Neural cell (in vitro differentiated cells): ENCODE data around the gene ACTN1. TPM values are rescaled to one million over a fixed set of nuclear protein-coding genes. Genes with fewer than 3 reads are reported as not detected.

ENCODE experiments used
- H2AFZ ChIP-seq: fragments of 200-600, 300-800 bp; sonication (generic), shearing (Covaris generic); 2 replicates; pipeline ENCODE4 v1.6.0; 2014; ENCODE audit warnings: low read depth, mild to moderate bottlenecking, antibody characterized with exemption, low read length, moderate library complexity
- H3F3A ChIP-seq: fragments of 200-600 bp; shearing (Covaris generic); 2 replicates; pipeline ENCODE4 v1.6.1; 2016; ENCODE audit warnings: mild to moderate bottlenecking, moderate library complexity, mixed read lengths, antibody characterized with exemption, low read length; ENCODE audit not compliant: insufficient read depth, poor library complexity, severe bottlenecking
- H3K27ac ChIP-seq: fragments of 200-600, 300-800 bp; sonication (generic), shearing (Covaris generic); 2 replicates; pipeline ENCODE4 v1.5.1; 2014; ENCODE audit warnings: mild to moderate bottlenecking, low read length, moderate library complexity
- H3K27me3 ChIP-seq: fragments of 300-800, 200-600 bp; sonication (generic), shearing (Covaris generic); 2 replicates; pipeline ENCODE4 v1.6.0; 2014; ENCODE audit warnings: mild to moderate bottlenecking, low read depth, low read length, moderate library complexity; ENCODE audit not compliant: insufficient read depth
- H3K36me3 ChIP-seq: fragments of 300-800, 200-600 bp; sonication (generic), shearing (Covaris generic); 2 replicates; pipeline ENCODE4 v1.5.1; 2014; ENCODE audit warnings: mild to moderate bottlenecking, antibody characterized with exemption, low read length, moderate library complexity; ENCODE audit not compliant: insufficient read depth
- H3K4me2 ChIP-seq: fragments of 300-800, 200-600 bp; sonication (generic), shearing (Covaris generic); 2 replicates; pipeline ENCODE4 v1.6.0; 2014; ENCODE audit warnings: mild to moderate bottlenecking, low read length
- H3K4me3 ChIP-seq: fragments of 300-800, 200-600 bp; sonication (generic), shearing (Covaris generic); 2 replicates; pipeline ENCODE4 v1.5.1; 2014; ENCODE audit warnings: mild to moderate bottlenecking, low read length, moderate library complexity
- H3K79me2 ChIP-seq: fragments of 200-600 bp; shearing (Covaris generic); replicated peaks from 2 replicates; pipeline ENCODE4 v1.6.0; 2014; ENCODE audit warnings: mild to moderate bottlenecking, low read length, moderate library complexity; ENCODE audit not compliant: insufficient read depth
- H3K9ac ChIP-seq: fragments of 300-800, 200-600 bp; sonication (generic), shearing (Covaris generic); 2 replicates; pipeline ENCODE4 v1.6.1; 2016; ENCODE audit warnings: mild to moderate bottlenecking, low read length, mixed read lengths
- H3K9me2 ChIP-seq: fragments of 200-600 bp; shearing (Covaris generic); 2 replicates; pipeline ENCODE4 v1.6.1; 2016; ENCODE audit warnings: mild to moderate bottlenecking, low read length, mixed read lengths; ENCODE audit not compliant: insufficient read depth
- H3K9me3 ChIP-seq: fragments of 200-600, 300-800 bp; sonication (generic), shearing (Covaris generic); 2 replicates; pipeline ENCODE4 v1.6.1; 2016; ENCODE audit warnings: mild to moderate bottlenecking, mixed run types, low read length, moderate library complexity, mixed read lengths
- H4K20me1 ChIP-seq: fragments of 200-600 bp; shearing (Covaris generic); 2 replicates; pipeline ENCODE4 v1.6.1; 2016; ENCODE audit warnings: mild to moderate bottlenecking, mixed run types; ENCODE audit not compliant: insufficient read depth
- EP300 ChIP-seq: fragments of 450-650 bp; conservative IDR thresholded peaks from 2 replicates; pipeline ENCODE4 v1.6.1; 2014; ENCODE audit warnings: antibody characterized with exemption, mild to moderate bottlenecking, moderate library complexity; ENCODE audit not compliant: poor library complexity, severe bottlenecking
- EZH2 ChIP-seq: fragments of 200-600, 300-800 bp; shearing (Covaris generic), sonication (generic); IDR thresholded peaks from 2 replicates; pipeline ENCODE4 v1.6.1; 2014; ENCODE audit warnings: antibody characterized with exemption, low read length, borderline replicate concordance, mild to moderate bottlenecking; ENCODE audit not compliant: insufficient read depth, poor library complexity, severe bottlenecking
- MXI1 ChIP-seq: fragments of 450-650 bp; conservative IDR thresholded peaks from 2 replicates; pipeline ENCODE4 v1.6.1; 2014; ENCODE audit warnings: antibody characterized with exemption, mild to moderate bottlenecking; ENCODE audit not compliant: poor library complexity, severe bottlenecking
- POLR2AphosphoS5 ChIP-seq: IDR thresholded peaks from 2 replicates; pipeline ENCODE4 v1.6.1; 2012
- RAD21 ChIP-seq: fragments of 450-650 bp; conservative IDR thresholded peaks from 2 replicates; pipeline ENCODE4 v1.6.1; 2014; ENCODE audit warnings: antibody characterized with exemption, mild to moderate bottlenecking, moderate library complexity
- SMC3 ChIP-seq: fragments of 450-650 bp; conservative IDR thresholded peaks from 2 replicates; pipeline ENCODE4 v1.6.1; 2014; ENCODE audit warnings: antibody characterized with exemption, mild to moderate bottlenecking, moderate library complexity; ENCODE audit not compliant: poor library complexity
- TAF1 ChIP-seq: IDR thresholded peaks from 2 replicates; pipeline ENCODE4 v1.6.1; 2012; ENCODE audit warnings: low read depth
- polyA plus RNA-seq: library from polyadenylated mRNA; depleted of rRNA; stranded (reverse); fragments of >200 nt; gene quantifications from 2 replicates; pipeline ENCODE4 v1.2.3, GENCODE V29; 2014
- TF ChIP-seq, protein P1 (sequence below): IDR thresholded peaks from 2 replicates; pipeline ENCODE4 v1.6.1; 2012; ENCODE audit warnings: borderline replicate concordance
- TF ChIP-seq, protein P2 (sequence below): fragments of 450-650 bp; IDR thresholded peaks from 2 replicates; pipeline ENCODE4 v1.5.1; 2014; ENCODE audit warnings: antibody characterized with exemption, mild to moderate bottlenecking, moderate library complexity; ENCODE audit not compliant: poor library complexity, severe bottlenecking

Gene ACTN1
- polyA plus RNA-seq, 1 donor from 2014 or later: 10.8 TPM

DNA sequence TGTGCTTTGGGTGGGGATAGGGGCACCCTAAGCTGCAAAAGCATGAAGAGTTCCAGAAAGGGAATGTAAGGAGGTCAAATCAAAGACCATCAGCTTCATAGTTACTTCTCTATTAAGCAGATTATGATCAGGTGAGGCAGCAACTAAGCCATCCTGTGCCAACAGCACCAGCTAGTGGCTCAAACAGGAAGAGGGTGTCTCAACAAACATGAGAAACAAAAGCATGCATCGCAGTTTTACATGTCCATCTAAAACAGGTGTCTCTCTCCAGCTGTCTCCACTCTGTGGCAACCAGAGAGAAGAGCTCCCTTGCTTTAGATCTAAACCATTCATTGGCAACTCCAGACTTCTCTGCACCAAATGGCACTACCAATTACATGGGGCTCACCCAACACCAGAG, 52.9 kb downstream of the ACTN1 start:
- Histone ChIP-seq H3K9me2 (no peaks in the 10 kb centered on the region), H3K4me3 (no peak overlapping the region), H3K27me3 (no peaks in the 10 kb centered on the region), H3K9ac (no peak overlapping the region), H4K20me1 (no peaks in the 10 kb centered on the region), H3K79me2 (no peaks in the 10 kb centered on the region), H3K4me2 (no peak overlapping the region), H3K27ac (no peak overlapping the region), H3K36me3 (no peaks in the 10 kb centered on the region), H3F3A (no peaks in the 10 kb centered on the region), H3K9me3 (no peaks in the 10 kb centered on the region), H2AFZ (no peak overlapping the region)
- TF ChIP-seq MXI1: no peak
- TF ChIP-seq EP300: no peak
- TF ChIP-seq, protein P1, sequence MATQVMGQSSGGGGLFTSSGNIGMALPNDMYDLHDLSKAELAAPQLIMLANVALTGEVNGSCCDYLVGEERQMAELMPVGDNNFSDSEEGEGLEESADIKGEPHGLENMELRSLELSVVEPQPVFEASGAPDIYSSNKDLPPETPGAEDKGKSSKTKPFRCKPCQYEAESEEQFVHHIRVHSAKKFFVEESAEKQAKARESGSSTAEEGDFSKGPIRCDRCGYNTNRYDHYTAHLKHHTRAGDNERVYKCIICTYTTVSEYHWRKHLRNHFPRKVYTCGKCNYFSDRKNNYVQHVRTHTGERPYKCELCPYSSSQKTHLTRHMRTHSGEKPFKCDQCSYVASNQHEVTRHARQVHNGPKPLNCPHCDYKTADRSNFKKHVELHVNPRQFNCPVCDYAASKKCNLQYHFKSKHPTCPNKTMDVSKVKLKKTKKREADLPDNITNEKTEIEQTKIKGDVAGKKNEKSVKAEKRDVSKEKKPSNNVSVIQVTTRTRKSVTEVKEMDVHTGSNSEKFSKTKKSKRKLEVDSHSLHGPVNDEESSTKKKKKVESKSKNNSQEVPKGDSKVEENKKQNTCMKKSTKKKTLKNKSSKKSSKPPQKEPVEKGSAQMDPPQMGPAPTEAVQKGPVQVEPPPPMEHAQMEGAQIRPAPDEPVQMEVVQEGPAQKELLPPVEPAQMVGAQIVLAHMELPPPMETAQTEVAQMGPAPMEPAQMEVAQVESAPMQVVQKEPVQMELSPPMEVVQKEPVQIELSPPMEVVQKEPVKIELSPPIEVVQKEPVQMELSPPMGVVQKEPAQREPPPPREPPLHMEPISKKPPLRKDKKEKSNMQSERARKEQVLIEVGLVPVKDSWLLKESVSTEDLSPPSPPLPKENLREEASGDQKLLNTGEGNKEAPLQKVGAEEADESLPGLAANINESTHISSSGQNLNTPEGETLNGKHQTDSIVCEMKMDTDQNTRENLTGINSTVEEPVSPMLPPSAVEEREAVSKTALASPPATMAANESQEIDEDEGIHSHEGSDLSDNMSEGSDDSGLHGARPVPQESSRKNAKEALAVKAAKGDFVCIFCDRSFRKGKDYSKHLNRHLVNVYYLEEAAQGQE: no peak
- TF ChIP-seq TAF1: no peak
- TF ChIP-seq, protein P2, sequence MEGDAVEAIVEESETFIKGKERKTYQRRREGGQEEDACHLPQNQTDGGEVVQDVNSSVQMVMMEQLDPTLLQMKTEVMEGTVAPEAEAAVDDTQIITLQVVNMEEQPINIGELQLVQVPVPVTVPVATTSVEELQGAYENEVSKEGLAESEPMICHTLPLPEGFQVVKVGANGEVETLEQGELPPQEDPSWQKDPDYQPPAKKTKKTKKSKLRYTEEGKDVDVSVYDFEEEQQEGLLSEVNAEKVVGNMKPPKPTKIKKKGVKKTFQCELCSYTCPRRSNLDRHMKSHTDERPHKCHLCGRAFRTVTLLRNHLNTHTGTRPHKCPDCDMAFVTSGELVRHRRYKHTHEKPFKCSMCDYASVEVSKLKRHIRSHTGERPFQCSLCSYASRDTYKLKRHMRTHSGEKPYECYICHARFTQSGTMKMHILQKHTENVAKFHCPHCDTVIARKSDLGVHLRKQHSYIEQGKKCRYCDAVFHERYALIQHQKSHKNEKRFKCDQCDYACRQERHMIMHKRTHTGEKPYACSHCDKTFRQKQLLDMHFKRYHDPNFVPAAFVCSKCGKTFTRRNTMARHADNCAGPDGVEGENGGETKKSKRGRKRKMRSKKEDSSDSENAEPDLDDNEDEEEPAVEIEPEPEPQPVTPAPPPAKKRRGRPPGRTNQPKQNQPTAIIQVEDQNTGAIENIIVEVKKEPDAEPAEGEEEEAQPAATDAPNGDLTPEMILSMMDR: no peak
- no peak for TF ChIP-seq POLR2AphosphoS5
- no peak for TF ChIP-seq SMC3
- TF ChIP-seq RAD21: no peak
- TF ChIP-seq EZH2: no peak

DNA sequence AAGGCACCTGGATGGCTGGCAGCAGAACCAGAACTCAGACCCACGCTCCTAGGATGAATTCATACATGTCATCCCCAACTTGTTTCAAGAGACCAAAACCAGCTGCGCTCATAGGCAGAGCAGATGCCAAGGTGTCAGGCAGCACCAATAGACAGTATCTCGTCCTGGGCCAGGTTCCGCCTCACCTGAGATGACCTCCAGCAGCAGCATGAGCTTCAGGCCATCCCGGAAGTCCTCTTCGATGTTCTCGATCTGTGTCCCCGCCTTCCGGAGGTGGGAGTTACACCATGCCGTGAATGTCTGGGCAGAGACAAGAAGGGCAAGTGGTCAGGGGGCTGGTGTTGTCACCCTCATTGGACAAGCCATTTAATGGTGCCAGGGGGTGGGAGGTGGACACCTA, 53.7 kb downstream of the ACTN1 start:
- Histone ChIP-seq H3K9ac (no peak overlapping the region), H3K9me3 (no peaks in the 10 kb centered on the region), H3F3A (no peaks in the 10 kb centered on the region), H3K4me2 (no peak overlapping the region), H3K4me3 (no peak overlapping the region), H3K9me2 (no peaks in the 10 kb centered on the region), H3K27me3 (no peaks in the 10 kb centered on the region), H3K79me2 (no peaks in the 10 kb centered on the region), H3K27ac (no peak overlapping the region), H2AFZ (no peak overlapping the region), H3K36me3 (no peaks in the 10 kb centered on the region), H4K20me1 (no peaks in the 10 kb centered on the region)
- TF ChIP-seq TAF1 (no peak), MXI1 (no peak), EZH2 (no peak), SMC3 (no peak), POLR2AphosphoS5 (no peak), EP300 (no peak), RAD21 (no peak)
- TF ChIP-seq, protein P1: no peak
- TF ChIP-seq, protein P2: no peak
